A549 (cell line): ENCODE measurements around the gene ANO10. TPM values are rescaled to one million over a fixed set of nuclear protein-coding genes. Genes with fewer than 3 reads are reported as not detected.

Experiments used
- ATAC-seq, 2 experiments: fragments of 200-7000 bp in 1 of 2; fragments of >200 bp in 1 of 2; cut with Nextera tagmentation in 1 of 2; cut with Tn5 transposase in 1 of 2; 3 replicates each; pipeline versions ENCODE4 v1.8.0 to v1.9.1; 2018 to 2020; ENCODE audit warnings: mild to moderate bottlenecking in 1 of 2, moderate library complexity in 1 of 2
- CTCF ChIA-PET: fragments of 300-600 bp; sonication (Branson Sonifier 250); formaldehyde crosslinking; extraction: SDS; loops from one replicate; lab custom pipeline; 2021; ENCODE audit warnings: antibody characterized with exemption, inconsistent platforms; lab: Yijun Ruan, JAX
- POLR2A ChIA-PET: fragments of 350-600 bp; formaldehyde crosslinking; extraction: SDS; loops from one replicate; lab custom pipeline; 2021; ENCODE audit warnings: antibody characterized with exemption, inconsistent platforms; lab: Yijun Ruan, JAX
- DNase-seq, 2 experiments: peaks; one replicate each; pipeline versions ENCODE4 v3.0.0 to v3.0.0-alpha.2; 2011 to 2016; ENCODE audit warnings: low read depth in 1 of 2, low spot score in 1 of 2
- FAIRE-seq: peaks from 2 replicates; lab custom pipeline; 2011; peaks lifted over from hg19 to GRCh38; lab: Jason Lieb, UNC
- H3K27ac ChIP-seq, 2 experiments: fragments of >200 bp; sonication (Bioruptor Twin); formaldehyde crosslinking; 3 replicates each; pipeline ENCODE4 v1.5.1; 2016 to 2017
- H3K4me1 ChIP-seq: fragments of >200 bp; sonication (Bioruptor Twin); formaldehyde crosslinking; 3 replicates; pipeline ENCODE4 v1.6.1; 2016
- H3K4me2 ChIP-seq: fragments of >200 bp; sonication (Bioruptor Twin); formaldehyde crosslinking; 3 replicates; pipeline ENCODE4 v1.6.1; 2016
- H3K4me3 ChIP-seq: fragments of >200 bp; sonication (Bioruptor Twin); formaldehyde crosslinking; 3 replicates; pipeline ENCODE4 v1.5.1; 2016
- H3K9me3 ChIP-seq: fragments of >200 bp; sonication (Bioruptor Twin); formaldehyde crosslinking; 3 replicates; pipeline ENCODE4 v1.6.1; 2016
- BCL3 ChIP-seq: fragments of >200 bp; sonication (Bioruptor Twin); formaldehyde crosslinking; IDR thresholded peaks from 3 replicates; pipeline ENCODE4 v1.6.1; 2016
- BHLHE40 ChIP-seq: IDR thresholded peaks from 2 replicates; pipeline ENCODE4 v1.6.1; 2012; ENCODE audit warnings: low read depth, low read length, inconsistent platforms
- CBX8 ChIP-seq: fragments of 200-600 bp; sonication (generic); IDR thresholded peaks from 2 replicates; pipeline ENCODE4 v1.6.1; 2016
- CEBPB ChIP-seq, 2 experiments: fragments of >200 bp in 1 of 2; sonication (Bioruptor Twin) in 1 of 2; formaldehyde crosslinking in 1 of 2; IDR thresholded peaks; 2 replicates each; pipeline ENCODE4 v1.6.1; 2012 to 2016
- CHD2 ChIP-seq: fragments of 150-350 bp; IDR thresholded peaks from 2 replicates; pipeline ENCODE4 v1.6.1; 2014; ENCODE audit warnings: low read length; ENCODE audit not compliant: partially characterized antibody
- E2F6 ChIP-seq: IDR thresholded peaks from 2 replicates; pipeline ENCODE4 v1.6.1; 2012; ENCODE audit warnings: low read depth, borderline replicate concordance
- EHMT2 ChIP-seq: fragments of 200-600 bp; sonication (generic); IDR thresholded peaks from 2 replicates; pipeline ENCODE4 v1.6.1; 2016; ENCODE audit warnings: antibody characterized with exemption, low read depth, mild to moderate bottlenecking, moderate library complexity
- ESRRA ChIP-seq: fragments of 150-350 bp; IDR thresholded peaks from 2 replicates; pipeline ENCODE4 v1.6.1; 2014; ENCODE audit warnings: mild to moderate bottlenecking, low read length, borderline replicate concordance
- FOSB ChIP-seq: fragments of 250-450 bp; sonication (Bioruptor Pico); IDR thresholded peaks from 2 replicates; pipeline ENCODE4 v1.5.0; 2020; ENCODE audit warnings: mild to moderate bottlenecking, moderate library complexity
- FOSL2 ChIP-seq, 2 experiments: fragments of 450-650 bp in 1 of 2; fragments of >200 bp in 1 of 2; sonication (Bioruptor Twin) in 1 of 2; formaldehyde crosslinking; IDR thresholded peaks; 2 replicates each; pipeline versions ENCODE4 v1.5.0 to v1.6.1; 2016 to 2020; ENCODE audit warnings: mild to moderate bottlenecking in 1 of 2, moderate library complexity in 1 of 2
- HES2 ChIP-seq: fragments of >200 bp; sonication (Bioruptor Twin); formaldehyde crosslinking; IDR thresholded peaks from 2 replicates; pipeline ENCODE4 v1.6.1; 2016
- HMGXB4 ChIP-seq: fragments of 250-450 bp; sonication (Bioruptor Pico); IDR thresholded peaks from 2 replicates; pipeline ENCODE4 v1.5.0; 2021; ENCODE audit warnings: mild to moderate bottlenecking, moderate library complexity, borderline replicate concordance
- HOXA7 ChIP-seq: fragments of 250-450 bp; sonication (Bioruptor Pico); IDR thresholded peaks from 2 replicates; pipeline ENCODE4 v1.5.0; 2020; ENCODE audit warnings: mild to moderate bottlenecking, moderate library complexity
- JUNB ChIP-seq: fragments of >200 bp; sonication (Bioruptor Twin); formaldehyde crosslinking; IDR thresholded peaks from 2 replicates; pipeline ENCODE4 v1.6.1; 2016
- KDM1A ChIP-seq: fragments of 200-600 bp; sonication (generic); IDR thresholded peaks from 2 replicates; pipeline ENCODE4 v1.6.1; 2016; ENCODE audit warnings: low read depth, mild to moderate bottlenecking
- KDM5A ChIP-seq: fragments of 200-600 bp; sonication (generic); IDR thresholded peaks from 2 replicates; pipeline ENCODE4 v1.6.1; 2016; ENCODE audit warnings: antibody characterized with exemption, mild to moderate bottlenecking
- MAFK ChIP-seq: fragments of 450-650 bp; IDR thresholded peaks from 2 replicates; pipeline ENCODE4 v1.6.1; 2014; ENCODE audit not compliant: partially characterized antibody
- NFE2L2 ChIP-seq: fragments of 150-350 bp; conservative IDR thresholded peaks from 2 replicates; pipeline ENCODE4 v1.6.1; 2014; ENCODE audit warnings: low read length
- PBX3 ChIP-seq: IDR thresholded peaks from 2 replicates; pipeline ENCODE4 v1.6.1; 2012
- POLR2A ChIP-seq: IDR thresholded peaks from 2 replicates; pipeline ENCODE4 v1.6.1; 2012; ENCODE audit warnings: mild to moderate bottlenecking, low read length
- RAD21 ChIP-seq, 2 experiments: fragments of >200 bp in 1 of 2; sonication (Bioruptor Twin) in 1 of 2; formaldehyde crosslinking in 1 of 2; IDR thresholded peaks in 1 of 2; conservative IDR thresholded peaks in 1 of 2; 2 replicates in 1 of 2; 3 replicates in 1 of 2; pipeline ENCODE4 v1.6.1; 2012 to 2018; ENCODE audit warnings: inconsistent platforms in 1 of 2
- TFCP2L1 ChIP-seq: fragments of 250-450 bp; sonication (Bioruptor Pico); IDR thresholded peaks from 2 replicates; pipeline ENCODE4 v1.5.0; 2021; ENCODE audit warnings: mild to moderate bottlenecking
- ZFP36 ChIP-seq: fragments of 450-650 bp; IDR thresholded peaks from 2 replicates; pipeline ENCODE4 v1.6.1; 2014; ENCODE audit warnings: borderline replicate concordance; ENCODE audit not compliant: partially characterized antibody
- WGBS: methylation state at CpG from one replicate; pipeline ENCODE4 v1.1.6; 2017; ENCODE audit errors: missing lambda C conversion rate; 5-methylcytosine and 5-hydroxymethylcytosine counted together
- polyA plus RNA-seq, 4 experiments: library from polyadenylated mRNA; depleted of rRNA in 3 of 4; stranded (reverse); fragments of >200 nt; fragmentation: RNase III in 1 of 4; extraction: RNeasy Plus Mini Kit Qiagen cat#74134 plus additional on column Dnase treatment in 1 of 4; gene quantifications; 2 replicates in 3 of 4; 3 replicates in 1 of 4; pipeline ENCODE4 v1.2.3, GENCODE V29; 2011 to 2017

The ANO10 gene
- polyA plus RNA-seq, 2 of the 4 experiments (the other 2 are of a cell fraction): 20.0 to 22.8 TPM

- WGBS: 88% methylated on average over 6 of the region's 6 CpGs
- CTCF ChIA-PET: no interaction called here
- H3K27ac ChIP-seq: no peak overlapping the region
- ATAC-seq (no peak), DNase-seq (no peak), FAIRE-seq (no peak)
- no peaks in the 10 kb centered on the region for H3K4me1 ChIP-seq
- no peaks in the 10 kb centered on the region for H3K9me3 ChIP-seq
- no peak overlapping the region for H3K4me2 ChIP-seq
- POLR2A ChIA-PET: no interaction called here
- no peak for TF ChIP-seq EHMT2
- no peak for TF ChIP-seq MAFK
- TF ChIP-seq RAD21 (conservative IDR thresholded peaks at IDR 0.05 in 1 of 2, IDR thresholded peaks at IDR 0.05 in 1 of 2): no peak
- no peak for TF ChIP-seq BHLHE40
- TF ChIP-seq KDM1A: no peak
- no peak for TF ChIP-seq FOSL2 (IDR thresholded peaks at IDR 0.05)
- no peak for TF ChIP-seq FOSL2 (CRISPR knock-in tag; IDR thresholded peaks at IDR 0.05)
- no peak for TF ChIP-seq TFCP2L1 (CRISPR knock-in tag)
- TF ChIP-seq ZFP36: no peak
- no peak for TF ChIP-seq BCL3
- no peak for TF ChIP-seq JUNB
- no peak overlapping the region for H3K4me3 ChIP-seq
These were observed 302.4 kb downstream of the ANO10 start for GRCh38 chr3:43319376-43319775.

- no peak overlapping the region for H3K27ac ChIP-seq
- H3K4me1 ChIP-seq: no peaks in the 10 kb centered on the region
- ChIA-PET POLR2A (no interaction called here), CTCF (no interaction called here)
- DNase-seq: no peak
- no peak for TF ChIP-seq POLR2A
- TF ChIP-seq HMGXB4 (CRISPR knock-in tag): no peak
- TF ChIP-seq BHLHE40: no peak
- no peak for TF ChIP-seq CHD2
- no peak for TF ChIP-seq HES2
- TF ChIP-seq NFE2L2: no peak
- TF ChIP-seq ESRRA: no peak
- no peak for TF ChIP-seq KDM5A
- TF ChIP-seq FOSB (CRISPR knock-in tag): no peak
- TF ChIP-seq CEBPB (IDR thresholded peaks at IDR 0.05): no peak
- no peak for TF ChIP-seq PBX3
- TF ChIP-seq HOXA7 (CRISPR knock-in tag): no peak
- TF ChIP-seq CBX8: no peak
- TF ChIP-seq EHMT2: no peak
- TF ChIP-seq E2F6: no peak
- TF ChIP-seq BCL3: no peak
- no peak for FAIRE-seq
- no peaks in the 10 kb centered on the region for H3K9me3 ChIP-seq
- no peak for ATAC-seq
- no peak overlapping the region for H3K4me3 ChIP-seq
- H3K4me2 ChIP-seq: no peak overlapping the region
- 93% methylated on average over 8 of the region's 8 CpGs for WGBS
These were observed 304.1 kb downstream of the ANO10 start for GRCh38 chr3:43317461-43318316.
